GM20000 (cell line): ENCODE results near the gene C2orf42.
"Not testable (repeated sequence)": the region's sequence is repeated elsewhere in the genome, so short reads cannot be mapped to it uniquely, and the experiment has no call there.

Source experiments
- DNase-seq: peaks from one replicate; pipeline ENCODE4 v3.0.0; 2012; ENCODE audit warnings: low spot score
- TF ChIP-seq, protein P1 (sequence below): IDR thresholded peaks from 2 replicates; pipeline ENCODE4 v1.5.1; 2012; ENCODE audit warnings: mild to moderate bottlenecking, control low read depth; ENCODE audit errors: extremely low read depth, missing control alignments

C2orf42 gene

DNA sequence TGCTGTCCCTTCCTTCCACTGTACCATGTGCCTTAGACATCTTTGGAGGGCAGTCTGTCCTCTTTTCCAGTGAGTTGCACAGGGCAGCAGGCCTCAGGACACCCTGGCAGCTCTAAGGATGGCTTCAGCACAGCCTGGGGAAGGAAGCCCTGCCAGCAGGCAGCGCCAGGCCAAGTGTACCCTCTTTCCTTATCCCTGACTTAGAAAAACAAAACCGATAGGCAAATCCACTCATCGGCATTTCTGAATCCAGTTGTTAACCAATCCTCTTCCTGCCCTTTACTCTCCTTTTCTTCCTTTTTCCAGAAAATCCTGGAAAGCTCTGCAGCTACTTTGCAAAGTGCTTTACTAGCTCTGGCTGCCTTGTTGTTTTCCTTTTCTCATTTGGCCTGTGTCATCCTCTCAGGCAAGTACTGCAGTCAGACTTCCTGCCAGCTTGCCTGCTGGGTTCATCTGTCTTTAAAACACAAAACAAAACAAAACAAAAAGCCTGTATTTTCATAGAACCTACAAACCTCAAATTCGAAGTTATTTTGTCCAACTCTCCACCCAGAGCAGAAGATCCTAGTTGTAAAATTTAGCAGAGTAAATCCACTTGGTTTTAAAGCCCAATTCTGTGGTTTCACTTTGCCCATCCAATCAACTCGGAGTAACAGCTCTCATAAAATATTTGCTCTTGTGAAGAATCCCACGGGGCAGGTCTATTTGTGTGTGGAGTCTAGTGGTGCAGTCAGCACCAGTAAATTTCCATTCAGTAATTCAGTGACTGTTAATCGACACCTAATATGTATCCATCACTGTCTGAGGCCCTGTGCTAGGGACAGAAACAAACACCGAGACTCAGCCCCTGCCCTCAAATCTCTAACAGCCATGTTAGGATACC, 58.3 kb downstream of the C2orf42 start:
- DNase-seq, result peak; percentile 54
- TF ChIP-seq, protein P1, sequence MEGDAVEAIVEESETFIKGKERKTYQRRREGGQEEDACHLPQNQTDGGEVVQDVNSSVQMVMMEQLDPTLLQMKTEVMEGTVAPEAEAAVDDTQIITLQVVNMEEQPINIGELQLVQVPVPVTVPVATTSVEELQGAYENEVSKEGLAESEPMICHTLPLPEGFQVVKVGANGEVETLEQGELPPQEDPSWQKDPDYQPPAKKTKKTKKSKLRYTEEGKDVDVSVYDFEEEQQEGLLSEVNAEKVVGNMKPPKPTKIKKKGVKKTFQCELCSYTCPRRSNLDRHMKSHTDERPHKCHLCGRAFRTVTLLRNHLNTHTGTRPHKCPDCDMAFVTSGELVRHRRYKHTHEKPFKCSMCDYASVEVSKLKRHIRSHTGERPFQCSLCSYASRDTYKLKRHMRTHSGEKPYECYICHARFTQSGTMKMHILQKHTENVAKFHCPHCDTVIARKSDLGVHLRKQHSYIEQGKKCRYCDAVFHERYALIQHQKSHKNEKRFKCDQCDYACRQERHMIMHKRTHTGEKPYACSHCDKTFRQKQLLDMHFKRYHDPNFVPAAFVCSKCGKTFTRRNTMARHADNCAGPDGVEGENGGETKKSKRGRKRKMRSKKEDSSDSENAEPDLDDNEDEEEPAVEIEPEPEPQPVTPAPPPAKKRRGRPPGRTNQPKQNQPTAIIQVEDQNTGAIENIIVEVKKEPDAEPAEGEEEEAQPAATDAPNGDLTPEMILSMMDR, result no peak

DNA sequence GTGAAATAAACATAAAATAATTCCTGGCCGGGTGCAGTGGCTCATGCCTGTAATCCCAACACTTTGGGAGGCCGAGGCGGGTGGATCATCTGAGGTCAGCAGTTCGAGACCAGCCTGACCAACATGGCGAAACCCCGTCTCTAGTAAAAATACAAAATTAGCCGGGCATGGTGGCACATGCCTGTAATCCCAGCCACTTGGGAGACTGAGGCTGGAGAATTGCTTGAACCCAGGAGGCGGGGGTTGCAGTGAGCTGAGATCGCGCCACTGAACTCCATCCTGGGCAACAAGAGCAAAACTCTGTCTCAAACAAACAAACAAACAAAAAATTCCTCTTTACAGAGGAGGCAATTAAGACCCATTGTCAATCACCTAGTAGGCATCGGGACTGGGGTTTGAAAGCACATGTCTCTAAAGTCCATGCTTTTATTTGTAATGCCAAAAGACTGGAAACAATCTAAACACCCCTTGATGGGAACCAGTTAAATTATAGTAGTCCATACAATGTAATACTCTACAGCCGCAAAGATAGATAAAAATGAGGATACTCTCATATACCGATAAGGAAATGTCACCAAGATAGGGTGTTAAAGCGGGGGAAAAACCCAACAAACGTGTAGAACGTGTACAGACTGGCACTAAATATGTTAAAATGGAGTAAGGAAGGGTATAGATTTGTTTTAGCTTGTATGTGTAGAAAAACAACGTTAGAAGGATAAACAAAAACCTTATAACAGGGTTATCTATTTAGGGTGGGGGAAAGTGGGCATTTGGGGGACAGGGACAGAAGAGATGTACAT, 59.3 kb downstream of the C2orf42 start:
- not testable (repeated sequence) for DNase-seq

DNA sequence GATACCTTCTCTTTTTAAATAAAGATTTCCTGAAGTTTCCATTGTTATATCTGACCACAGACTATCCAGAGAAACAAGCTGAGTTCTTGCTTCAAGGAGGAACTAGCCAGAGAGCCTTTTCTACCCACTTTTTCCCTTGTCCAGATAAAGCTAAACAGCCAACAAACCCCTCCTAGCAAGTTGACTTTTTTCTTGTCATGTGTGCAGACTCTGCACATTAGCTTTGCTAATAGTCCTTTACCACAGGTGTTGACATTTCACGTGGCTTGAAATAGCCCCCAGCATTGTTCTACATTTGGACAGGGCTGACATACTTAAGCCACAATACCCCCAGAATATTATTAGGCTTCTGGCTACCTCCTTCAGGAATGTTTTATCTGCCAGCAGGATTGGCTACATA, 62.8 kb downstream of the C2orf42 start:
- TF ChIP-seq, protein P1, result no peak
- DNase-seq, result peak; percentile 14

DNA sequence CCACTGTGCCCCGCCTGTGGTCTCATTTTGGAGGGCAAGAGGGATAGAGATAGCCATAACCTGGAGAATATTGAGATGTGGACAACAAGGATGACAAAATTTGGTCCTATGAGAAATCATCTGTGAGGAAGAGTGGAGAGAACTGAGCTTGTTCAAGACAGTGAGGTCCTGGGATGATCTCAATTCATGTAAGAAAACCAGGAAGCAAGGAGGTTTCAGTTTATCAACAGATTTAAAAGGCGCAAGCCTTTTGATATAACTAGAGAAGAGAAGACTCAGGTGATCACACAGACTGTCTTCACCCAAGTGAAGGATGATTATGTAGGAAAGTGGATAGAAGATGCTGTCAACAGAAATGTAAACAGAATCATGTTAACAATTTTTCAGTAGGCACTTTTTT, 64.4 kb downstream of the C2orf42 start:
- TF ChIP-seq, protein P1, result no peak
- no peak for DNase-seq

DNA sequence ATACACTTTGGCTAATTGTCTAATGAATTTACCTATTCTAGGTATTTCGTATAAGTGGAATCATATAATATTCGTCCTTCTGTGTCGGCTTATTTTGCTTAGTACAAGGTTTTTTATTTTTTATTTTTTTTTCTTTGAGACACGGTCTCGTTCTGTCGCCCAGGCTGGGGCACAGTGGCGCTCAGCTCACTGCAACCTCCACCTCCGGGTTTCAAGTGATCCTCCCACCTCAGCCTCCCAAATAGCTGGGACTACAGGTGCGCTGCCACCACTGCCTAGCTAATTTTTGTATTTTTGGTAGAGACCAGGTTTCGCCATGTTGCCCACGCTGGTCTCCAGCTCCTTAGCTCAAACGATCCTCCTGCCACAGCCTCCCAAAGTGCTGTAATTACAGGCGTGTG, 65.3 kb downstream of the C2orf42 start:
- TF ChIP-seq, protein P1, result no peak
- no peak for DNase-seq

DNA sequence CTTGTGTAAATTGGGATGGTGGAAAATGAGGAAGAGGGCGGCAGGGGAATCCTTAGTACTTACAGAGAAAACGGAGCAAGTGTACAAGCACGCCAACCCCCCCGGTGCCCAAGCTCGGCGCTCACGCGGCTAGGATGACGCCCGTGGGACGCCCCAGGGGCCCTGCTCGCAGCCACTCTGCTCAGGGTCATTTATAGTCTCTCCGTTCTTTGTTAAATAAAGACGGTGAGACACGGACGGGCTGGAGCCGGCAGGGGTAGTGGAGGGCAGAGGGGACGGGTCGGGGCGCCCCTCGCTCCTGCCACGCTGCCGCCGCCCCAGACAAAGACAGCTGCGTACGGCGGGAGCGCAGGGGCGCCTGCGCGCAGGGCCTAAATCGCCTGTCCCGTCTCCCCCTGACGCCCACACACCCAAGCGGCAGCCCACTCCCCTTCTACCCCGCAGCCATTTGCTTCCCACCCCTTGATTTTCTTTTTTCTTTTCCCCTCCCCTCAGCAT, 65.8 kb downstream of the C2orf42 start:
- peak; percentile 49 for DNase-seq

DNA sequence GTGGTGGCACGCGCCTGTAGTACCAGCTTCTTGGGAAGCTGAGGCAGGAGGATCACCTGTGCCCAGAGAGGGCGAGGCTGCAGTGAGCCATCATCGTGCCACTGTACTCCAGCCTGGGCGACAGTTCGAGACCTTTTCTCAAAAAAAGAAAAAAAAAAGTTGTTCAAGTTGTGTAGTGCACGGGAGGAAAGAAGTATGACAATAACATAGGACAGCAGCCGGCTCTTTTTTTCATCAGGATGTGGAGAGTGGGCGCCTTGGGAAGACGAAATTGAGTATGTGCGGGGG, 67.0 kb downstream of the C2orf42 start:
- TF ChIP-seq, protein P1, result no peak
- no peak for DNase-seq

More for the DNA sequence above, 65.8 kb downstream of the C2orf42 start:
- TF ChIP-seq, protein P1, result no peak
